OCI-M2 (cell line): Measurements from ENCODE around the gene LUC7L.
"Not testable (repeated sequence)": the region's sequence is repeated elsewhere in the genome, so short reads cannot be mapped to it uniquely, and the experiment has no call there.

Source experiments
- DNase-seq: peaks from one replicate; lab custom pipeline; 2025; ENCODE audit not compliant: unreplicated experiment; lab: John Stamatoyannopoulos, UW

LUC7L gene

DNA sequence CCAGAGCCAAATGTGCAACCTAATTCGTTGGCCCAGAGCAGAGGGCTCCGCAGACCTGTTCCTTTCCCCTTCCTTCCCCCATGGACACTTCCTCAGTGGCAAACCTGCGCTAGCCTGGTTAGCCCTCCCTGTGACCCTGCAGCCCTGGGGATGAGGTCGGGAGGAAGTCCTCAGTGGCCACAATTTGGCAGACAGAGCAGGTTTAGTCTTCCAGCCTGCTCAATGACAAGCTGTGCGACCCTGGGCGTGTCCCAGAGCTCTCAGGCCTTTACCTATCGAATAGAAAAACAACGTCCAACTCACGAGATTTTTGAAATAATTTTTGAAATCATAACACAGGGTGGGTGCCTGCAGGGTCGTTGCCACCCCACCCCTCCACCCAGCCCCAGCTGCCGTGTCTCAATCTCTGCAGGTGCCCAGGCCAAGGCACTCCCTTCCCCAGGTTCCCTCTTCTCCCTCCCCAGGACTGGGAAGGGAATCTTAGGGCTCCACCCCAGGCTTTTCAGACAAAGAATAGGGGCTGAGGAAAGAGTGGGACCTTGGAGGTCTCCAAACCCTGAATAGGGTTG is 62.0 kb downstream of the LUC7L start:
- DNase-seq = no peak

DNA sequence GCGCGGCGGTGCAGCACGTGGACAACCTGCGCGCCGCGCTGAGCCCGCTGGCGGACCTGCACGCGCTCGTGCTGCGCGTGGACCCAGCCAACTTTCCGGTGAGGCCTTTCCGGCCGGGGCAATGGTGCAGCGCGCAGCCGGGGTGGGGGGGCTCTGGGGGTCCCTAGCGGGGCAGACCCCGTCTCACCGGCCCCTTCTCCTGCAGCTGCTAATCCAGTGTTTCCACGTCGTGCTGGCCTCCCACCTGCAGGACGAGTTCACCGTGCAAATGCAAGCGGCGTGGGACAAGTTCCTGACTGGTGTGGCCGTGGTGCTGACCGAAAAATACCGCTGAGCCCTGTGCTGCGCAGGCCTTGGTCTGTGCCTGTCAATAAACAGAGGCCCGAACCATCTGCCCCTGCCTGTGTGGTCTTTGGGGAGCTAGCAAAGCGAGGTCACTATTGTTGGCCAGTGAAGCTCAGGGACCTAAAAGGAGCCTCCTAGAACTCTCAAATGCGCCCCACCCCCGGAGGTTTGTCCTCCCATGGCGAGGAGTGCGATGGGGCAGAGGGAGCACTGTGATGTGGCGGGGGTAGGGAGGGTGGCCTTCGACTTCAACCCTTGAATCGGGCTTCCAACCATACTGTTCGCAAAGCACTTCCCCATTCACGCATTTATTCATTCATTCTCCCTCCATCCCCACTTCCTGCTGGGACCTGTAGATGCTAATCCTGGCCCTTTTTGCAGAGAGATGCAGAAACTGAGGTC is 62.7 kb downstream of the LUC7L start:
- DNase-seq = no peak

DNA sequence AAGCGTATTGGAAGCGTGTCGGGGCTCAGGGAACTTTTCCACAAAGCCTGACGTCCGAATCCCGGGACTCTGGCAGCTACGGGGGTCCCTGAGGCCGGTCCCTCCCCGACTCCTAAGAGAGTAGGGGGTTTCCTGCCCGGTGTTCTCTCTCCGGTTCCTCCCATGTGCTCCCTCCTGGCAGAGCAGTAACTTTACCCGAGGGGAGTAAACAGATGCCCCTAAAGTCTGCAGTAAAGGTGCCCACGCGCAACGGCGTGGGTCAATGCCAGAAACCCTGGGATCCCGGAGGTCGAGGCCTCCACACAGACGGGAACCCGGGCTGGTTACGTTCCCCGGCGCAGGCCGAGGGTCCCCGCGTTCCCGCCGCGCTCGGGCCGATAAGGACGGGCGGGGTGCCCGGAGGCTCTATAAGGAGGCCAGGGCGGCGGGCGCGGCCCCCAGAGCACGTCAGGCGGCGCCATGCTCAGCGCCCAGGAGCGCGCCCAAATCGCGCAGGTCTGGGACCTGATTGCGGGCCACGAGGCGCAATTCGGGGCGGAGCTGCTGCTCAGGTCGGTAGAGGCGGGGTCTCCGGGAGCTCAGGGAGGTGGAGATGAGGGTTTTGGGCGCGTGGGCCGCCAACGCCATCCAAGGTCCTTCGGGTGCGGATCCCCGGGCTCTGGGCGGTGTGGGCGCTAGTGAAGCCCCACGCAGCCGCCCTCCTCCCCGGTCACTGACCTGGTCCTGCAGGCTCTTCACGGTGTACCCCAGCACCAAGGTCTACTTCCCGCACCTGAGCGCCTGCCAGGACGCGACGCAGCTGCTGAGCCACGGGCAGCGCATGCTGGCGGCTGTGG is 63.5 kb downstream of the LUC7L start, which contains the start of gene HBM:
Gene HBM, plus strand, starts transcription at position 440 of the 836 bp plus-strand sequence. Its CDS starts 20 bp downstream, at position 460.
- no peak for DNase-seq

- no peak for DNase-seq
These were observed 64.3 kb downstream of the LUC7L start for GRCh38 chr16:164827-165538.

DNA sequence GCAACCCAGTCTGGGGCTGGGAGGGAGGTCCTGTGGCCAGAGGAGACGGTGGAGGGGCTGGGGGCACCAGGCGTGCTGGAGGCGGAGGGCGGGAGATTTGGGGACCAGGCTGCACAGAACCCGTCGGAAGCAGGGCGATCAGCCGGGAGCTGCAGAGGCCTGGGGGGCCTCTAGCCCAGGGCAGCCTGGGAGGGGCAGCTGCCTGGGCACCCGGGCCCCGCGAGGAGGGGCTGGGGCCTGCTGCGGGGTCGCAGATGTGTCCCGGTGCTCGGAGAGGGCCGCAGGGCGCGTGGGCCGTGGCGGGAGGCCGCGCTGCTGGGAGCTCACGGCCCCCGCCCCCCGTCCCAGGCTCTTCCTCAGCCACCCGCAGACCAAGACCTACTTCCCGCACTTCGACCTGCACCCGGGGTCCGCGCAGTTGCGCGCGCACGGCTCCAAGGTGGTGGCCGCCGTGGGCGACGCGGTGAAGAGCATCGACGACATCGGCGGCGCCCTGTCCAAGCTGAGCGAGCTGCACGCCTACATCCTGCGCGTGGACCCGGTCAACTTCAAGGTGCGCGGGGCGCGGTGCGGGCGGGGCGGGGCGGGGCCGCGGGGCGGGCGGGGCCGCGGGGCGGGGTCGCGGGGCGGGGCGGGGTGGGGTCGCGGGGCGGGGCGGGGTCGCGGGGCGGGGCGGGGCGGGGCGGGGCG is 65.0 kb downstream of the LUC7L start:
- DNase-seq = not testable (repeated sequence)

DNA sequence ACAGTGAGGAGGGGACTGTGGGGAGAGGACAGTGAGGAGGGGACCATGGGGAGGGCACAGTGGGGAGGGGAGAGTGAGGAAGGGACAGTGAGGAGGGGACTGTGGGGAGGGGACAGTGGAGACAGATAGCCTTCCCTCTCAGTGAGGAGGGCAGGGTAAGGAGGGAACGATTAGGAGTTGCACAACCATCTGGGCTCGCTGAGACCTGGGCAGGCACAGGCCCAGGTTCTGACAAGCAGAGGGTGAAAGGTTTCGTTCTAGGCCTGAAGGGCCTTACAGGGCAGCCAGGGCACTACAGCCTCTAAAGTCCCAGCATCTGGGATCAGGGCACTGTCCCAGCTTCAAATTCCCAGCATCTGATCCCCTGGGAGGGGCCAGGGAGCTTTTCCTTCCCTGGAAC is 65.6 kb downstream of the LUC7L start:
- not testable (repeated sequence) for DNase-seq

- not testable (repeated sequence) for DNase-seq
These were observed 66.1 kb downstream of the LUC7L start for GRCh38 chr16:163139-163538.

GRCh38 chr16:162271-162991 is 66.8 kb downstream of the LUC7L start:
- no peak for DNase-seq

GRCh38 chr16:160691-161190 is 68.5 kb downstream of the LUC7L start:
- DNase-seq = no peak

GRCh38 chr16:160242-160641 is 69.0 kb downstream of the LUC7L start:
- not testable (repeated sequence) for DNase-seq

DNA sequence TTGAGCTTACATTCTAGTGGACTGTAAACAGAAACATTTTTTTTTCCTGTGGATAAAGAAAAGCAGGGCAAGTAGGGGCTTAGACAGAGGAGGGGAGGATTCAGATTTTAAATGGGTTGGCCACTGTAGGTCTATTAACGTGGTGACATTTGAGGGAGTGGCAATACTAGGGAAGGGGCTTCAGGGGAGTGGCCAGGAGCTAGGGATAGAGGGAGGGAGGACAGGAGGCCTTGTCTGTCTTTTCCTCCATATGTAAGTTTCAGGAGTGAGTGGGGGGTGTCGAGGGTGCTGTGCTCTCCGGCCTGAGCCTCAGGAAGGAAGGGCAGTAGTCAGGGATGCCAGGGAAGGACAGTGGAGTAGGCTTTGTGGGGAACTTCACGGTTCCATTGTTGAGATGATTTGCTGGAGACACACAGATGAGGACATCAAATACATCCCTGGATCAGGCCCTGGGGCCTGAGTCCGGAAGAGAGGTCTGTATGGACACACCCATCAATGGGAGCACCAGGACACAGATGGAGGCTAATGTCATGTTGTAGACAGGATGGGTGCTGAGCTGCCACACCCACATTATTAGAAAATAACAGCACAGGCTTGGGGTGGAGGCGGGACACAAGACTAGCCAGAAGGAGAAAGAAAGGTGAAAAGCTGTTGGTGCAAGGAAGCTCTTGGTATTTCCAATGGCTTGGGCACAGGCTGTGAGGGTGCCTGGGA is 70.0 kb downstream of the LUC7L start:
- DNase-seq = no peak

GRCh38 chr16:155031-155398 is 74.2 kb downstream of the LUC7L start:
- no peak for DNase-seq

DNA sequence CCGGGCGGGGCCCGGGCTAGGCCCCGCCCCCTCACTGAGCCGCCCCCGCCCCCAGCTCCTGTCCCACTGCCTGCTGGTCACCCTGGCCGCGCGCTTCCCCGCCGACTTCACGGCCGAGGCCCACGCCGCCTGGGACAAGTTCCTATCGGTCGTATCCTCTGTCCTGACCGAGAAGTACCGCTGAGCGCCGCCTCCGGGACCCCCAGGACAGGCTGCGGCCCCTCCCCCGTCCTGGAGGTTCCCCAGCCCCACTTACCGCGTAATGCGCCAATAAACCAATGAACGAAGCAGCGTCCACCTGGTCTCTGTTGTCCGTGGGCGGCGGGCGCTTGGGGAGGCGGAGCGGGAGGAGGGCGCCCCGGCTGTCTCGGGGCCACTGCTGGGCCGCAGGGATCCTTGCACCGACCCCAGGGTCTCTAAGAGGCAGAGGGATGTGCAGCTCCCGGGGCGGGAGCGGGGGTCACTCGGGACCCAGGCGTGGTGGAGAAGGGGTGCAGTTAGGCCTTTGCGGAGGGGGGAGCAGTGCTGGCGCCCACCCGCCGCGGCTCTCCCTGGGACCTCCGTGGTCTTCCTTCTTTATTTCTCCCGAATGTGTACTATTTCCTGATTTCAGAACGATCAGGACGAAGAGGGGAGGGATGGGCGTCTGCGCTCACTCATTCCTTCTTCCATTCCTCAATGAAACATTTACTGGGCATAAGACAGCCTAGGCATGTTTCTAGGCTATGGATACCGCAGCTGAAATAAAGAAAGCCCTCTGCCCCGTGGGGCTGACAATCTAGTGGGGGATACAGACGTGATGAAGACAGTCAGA is 74.8 kb downstream of the LUC7L start:
- no peak for DNase-seq

DNA sequence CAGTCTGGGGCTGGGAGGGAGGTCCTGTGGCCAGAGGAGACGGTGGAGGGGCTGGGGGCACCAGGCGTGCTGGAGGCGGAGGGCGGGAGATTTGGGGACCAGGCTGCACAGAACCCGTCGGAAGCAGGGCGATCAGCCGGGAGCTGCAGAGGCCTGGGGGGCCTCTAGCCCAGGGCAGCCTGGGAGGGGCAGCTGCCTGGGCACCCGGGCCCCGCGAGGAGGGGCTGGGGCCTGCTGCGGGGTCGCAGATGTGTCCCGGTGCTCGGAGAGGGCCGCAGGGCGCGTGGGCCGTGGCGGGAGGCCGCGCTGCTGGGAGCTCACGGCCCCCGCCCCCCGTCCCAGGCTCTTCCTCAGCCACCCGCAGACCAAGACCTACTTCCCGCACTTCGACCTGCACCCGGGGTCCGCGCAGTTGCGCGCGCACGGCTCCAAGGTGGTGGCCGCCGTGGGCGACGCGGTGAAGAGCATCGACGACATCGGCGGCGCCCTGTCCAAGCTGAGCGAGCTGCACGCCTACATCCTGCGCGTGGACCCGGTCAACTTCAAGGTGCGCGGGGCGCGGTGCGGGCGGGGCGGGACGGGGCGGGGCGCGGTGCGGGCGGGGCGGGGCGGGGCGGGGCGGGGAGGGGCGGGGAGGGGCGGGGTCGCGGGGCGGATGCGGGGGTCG is 75.6 kb downstream of the LUC7L start:
- DNase-seq = not testable (repeated sequence)

DNA sequence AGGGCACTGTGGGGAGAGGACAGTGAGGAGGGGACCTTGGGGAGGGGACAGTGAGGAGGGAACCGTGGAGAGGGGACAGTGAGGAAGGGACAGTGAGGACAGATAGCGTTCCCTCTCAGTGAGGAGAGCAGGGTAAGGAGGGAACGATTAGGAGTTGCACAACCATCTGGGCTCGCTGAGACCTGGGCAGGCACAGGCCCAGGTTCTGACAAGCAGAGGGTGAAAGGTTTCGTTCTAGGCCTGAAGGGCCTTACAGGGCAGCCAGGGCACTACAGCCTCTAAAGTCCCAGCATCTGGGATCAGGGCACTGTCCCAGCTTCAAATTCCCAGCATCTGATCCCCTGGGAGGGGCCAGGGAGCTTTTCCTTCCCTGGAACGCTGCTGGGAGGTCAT is 76.1 kb downstream of the LUC7L start:
- not testable (repeated sequence) for DNase-seq

GRCh38 chr16:152141-153128 is 76.8 kb downstream of the LUC7L start, which contains the start of gene HBZ:
Gene HBZ (plus strand): TSS chr16:152644. CDS start chr16:152910, 266 bp downstream.
- no peak for DNase-seq
